ENCODE results near the gene DMXL1. TPM values are rescaled to one million over a fixed set of nuclear protein-coding genes. Genes with fewer than 3 reads are reported as not detected.

Gene DMXL1
- total RNA-seq, 1 experiment from 2014 or later = 29.2 TPM

GRCh38 chr5:119273391-119273839 lies 202.5 kb downstream of the DMXL1 start:
- no peak for ATAC-seq
- in situ Hi-C loops (cut with HindIII; ENCODE audit: low pct_unique_long_range_greater_than_20kb, low sequenced_read_pairs) = no loop called here
- Histone ChIP-seq H3K27ac (ENCODE audit: low read length) (no peak overlapping the region), H3K36me3 (ENCODE audit: control insufficient read depth, insufficient read depth, low read length) (no peaks in the 10 kb centered on the region), H3K4me1 (ENCODE audit: control insufficient read depth, insufficient read depth, low read length) (peaks cover 18% of the 10 kb centered on the region), H3K9me3 (ENCODE audit: control insufficient read depth, insufficient read depth, low read depth, low read length) (no peaks in the 10 kb centered on the region), H3K27me3 (ENCODE audit: control insufficient read depth, insufficient read depth, low read length) (no peaks in the 10 kb centered on the region), H3K4me3 (ENCODE audit: low read depth in 2 of 2, low read length in 2 of 2) (no peak overlapping the region)
- intact Hi-C loops (cut with micrococcal nuclease; ENCODE audit: unreplicated experiment) = no loop called here
- POLR2A ChIA-PET = no interaction called here
- TF ChIP-seq POLR2AphosphoS5 (IDR thresholded peaks at IDR 0.05; ENCODE audit: low read depth, low read length) (no peak), SIN3A (IDR thresholded peaks at IDR 0.05; ENCODE audit: borderline replicate concordance, insufficient read depth, low read depth, low read length) (no peak), TCF7L2 (IDR thresholded peaks at IDR 0.05; ENCODE audit: low read depth, low read length) (no peak)
- TF ChIP-seq, protein P1, sequence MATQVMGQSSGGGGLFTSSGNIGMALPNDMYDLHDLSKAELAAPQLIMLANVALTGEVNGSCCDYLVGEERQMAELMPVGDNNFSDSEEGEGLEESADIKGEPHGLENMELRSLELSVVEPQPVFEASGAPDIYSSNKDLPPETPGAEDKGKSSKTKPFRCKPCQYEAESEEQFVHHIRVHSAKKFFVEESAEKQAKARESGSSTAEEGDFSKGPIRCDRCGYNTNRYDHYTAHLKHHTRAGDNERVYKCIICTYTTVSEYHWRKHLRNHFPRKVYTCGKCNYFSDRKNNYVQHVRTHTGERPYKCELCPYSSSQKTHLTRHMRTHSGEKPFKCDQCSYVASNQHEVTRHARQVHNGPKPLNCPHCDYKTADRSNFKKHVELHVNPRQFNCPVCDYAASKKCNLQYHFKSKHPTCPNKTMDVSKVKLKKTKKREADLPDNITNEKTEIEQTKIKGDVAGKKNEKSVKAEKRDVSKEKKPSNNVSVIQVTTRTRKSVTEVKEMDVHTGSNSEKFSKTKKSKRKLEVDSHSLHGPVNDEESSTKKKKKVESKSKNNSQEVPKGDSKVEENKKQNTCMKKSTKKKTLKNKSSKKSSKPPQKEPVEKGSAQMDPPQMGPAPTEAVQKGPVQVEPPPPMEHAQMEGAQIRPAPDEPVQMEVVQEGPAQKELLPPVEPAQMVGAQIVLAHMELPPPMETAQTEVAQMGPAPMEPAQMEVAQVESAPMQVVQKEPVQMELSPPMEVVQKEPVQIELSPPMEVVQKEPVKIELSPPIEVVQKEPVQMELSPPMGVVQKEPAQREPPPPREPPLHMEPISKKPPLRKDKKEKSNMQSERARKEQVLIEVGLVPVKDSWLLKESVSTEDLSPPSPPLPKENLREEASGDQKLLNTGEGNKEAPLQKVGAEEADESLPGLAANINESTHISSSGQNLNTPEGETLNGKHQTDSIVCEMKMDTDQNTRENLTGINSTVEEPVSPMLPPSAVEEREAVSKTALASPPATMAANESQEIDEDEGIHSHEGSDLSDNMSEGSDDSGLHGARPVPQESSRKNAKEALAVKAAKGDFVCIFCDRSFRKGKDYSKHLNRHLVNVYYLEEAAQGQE (IDR thresholded peaks at IDR 0.05; ENCODE audit: insufficient read depth in 1 of 2, low read depth in 2 of 2, low read length in 1 of 2) = no peak
- TF ChIP-seq, protein P2, sequence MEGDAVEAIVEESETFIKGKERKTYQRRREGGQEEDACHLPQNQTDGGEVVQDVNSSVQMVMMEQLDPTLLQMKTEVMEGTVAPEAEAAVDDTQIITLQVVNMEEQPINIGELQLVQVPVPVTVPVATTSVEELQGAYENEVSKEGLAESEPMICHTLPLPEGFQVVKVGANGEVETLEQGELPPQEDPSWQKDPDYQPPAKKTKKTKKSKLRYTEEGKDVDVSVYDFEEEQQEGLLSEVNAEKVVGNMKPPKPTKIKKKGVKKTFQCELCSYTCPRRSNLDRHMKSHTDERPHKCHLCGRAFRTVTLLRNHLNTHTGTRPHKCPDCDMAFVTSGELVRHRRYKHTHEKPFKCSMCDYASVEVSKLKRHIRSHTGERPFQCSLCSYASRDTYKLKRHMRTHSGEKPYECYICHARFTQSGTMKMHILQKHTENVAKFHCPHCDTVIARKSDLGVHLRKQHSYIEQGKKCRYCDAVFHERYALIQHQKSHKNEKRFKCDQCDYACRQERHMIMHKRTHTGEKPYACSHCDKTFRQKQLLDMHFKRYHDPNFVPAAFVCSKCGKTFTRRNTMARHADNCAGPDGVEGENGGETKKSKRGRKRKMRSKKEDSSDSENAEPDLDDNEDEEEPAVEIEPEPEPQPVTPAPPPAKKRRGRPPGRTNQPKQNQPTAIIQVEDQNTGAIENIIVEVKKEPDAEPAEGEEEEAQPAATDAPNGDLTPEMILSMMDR (IDR thresholded peaks at IDR 0.05) = no peak
- CTCF ChIA-PET = interaction anchor here (0.6 kb wide), 1 partner anchor 206 kb away, joined by 7 read pairs; no protein-coding TSS in a partner anchor
- DNase-seq (ENCODE audit: low read depth, low spot score) = no peak
- BruUV-seq (replicated peaks) = no TSS peak

GRCh38 chr5:119274030-119274766 lies 203.3 kb downstream of the DMXL1 start:
- ATAC-seq (0 out of 2 replicates have a peak, but pooled peaks have one; percentile 44), DNase-seq (ENCODE audit: low read depth, low spot score) (no peak)
- ChIA-PET POLR2A (no interaction called here), CTCF (interaction anchor here (0.6 kb wide), 1 partner anchor 207 kb away, joined by 7 read pairs; no protein-coding TSS in a partner anchor)
- Histone ChIP-seq H3K9me3 (ENCODE audit: control insufficient read depth, insufficient read depth, low read depth, low read length) (no peaks in the 10 kb centered on the region), H3K4me1 (ENCODE audit: control insufficient read depth, insufficient read depth, low read length) (peaks cover 18% of the 10 kb centered on the region), H3K36me3 (ENCODE audit: control insufficient read depth, insufficient read depth, low read length) (no peaks in the 10 kb centered on the region), H3K27me3 (ENCODE audit: control insufficient read depth, insufficient read depth, low read length) (no peaks in the 10 kb centered on the region), H3K4me3 (ENCODE audit: low read depth in 2 of 2, low read length in 2 of 2) (no peak overlapping the region), H3K27ac (ENCODE audit: low read length) (no peak overlapping the region)
- no TSS peak for BruUV-seq (replicated peaks)
- no peak for TF ChIP-seq SIN3A (IDR thresholded peaks at IDR 0.05; ENCODE audit: borderline replicate concordance, insufficient read depth, low read depth, low read length)
- TF ChIP-seq, protein P2 (IDR thresholded peaks at IDR 0.05) = no peak
- TF ChIP-seq, protein P1 (IDR thresholded peaks at IDR 0.05; ENCODE audit: insufficient read depth in 1 of 2, low read depth in 2 of 2, low read length in 1 of 2) = no peak
- TF ChIP-seq POLR2AphosphoS5 (IDR thresholded peaks at IDR 0.05; ENCODE audit: low read depth, low read length) = no peak
- TF ChIP-seq TCF7L2 (IDR thresholded peaks at IDR 0.05; ENCODE audit: low read depth, low read length) = no peak
- in situ Hi-C loops (cut with HindIII; ENCODE audit: low pct_unique_long_range_greater_than_20kb, low sequenced_read_pairs) (no loop called here), intact Hi-C loops (cut with micrococcal nuclease; ENCODE audit: unreplicated experiment) (no loop called here)

Measured in Panc1 (cell line).